Parathyroid adenoma (tissue), 2 donors: ENCODE measurements around the gene XKR3.
"Not testable (repeated sequence)": the region's sequence is repeated elsewhere in the genome, so short reads cannot be mapped to it uniquely, and the experiment has no call there.

ENCODE experiments used
- H2AFZ ChIP-seq: fragments of 300-600 bp; sonication (generic); one replicate; pipeline ENCODE4 v1.7.0; 2017; ENCODE audit warnings: antibody characterized with exemption, mild to moderate bottlenecking
- H3K27ac ChIP-seq: fragments of 300-600 bp; sonication (generic); one replicate; pipeline ENCODE4 v1.7.0; 2017
- H3K27me3 ChIP-seq: fragments of 300-600 bp; sonication (generic); one replicate; pipeline ENCODE4 v1.7.0; 2017; ENCODE audit warnings: low read length; ENCODE audit not compliant: control insufficient read depth, insufficient read depth
- H3K36me3 ChIP-seq: fragments of 300-600 bp; sonication (generic); one replicate; pipeline ENCODE4 v1.7.0; 2017; ENCODE audit warnings: low read length; ENCODE audit not compliant: control insufficient read depth, insufficient read depth
- H3K4me1 ChIP-seq: fragments of 300-600 bp; sonication (generic); one replicate; pipeline ENCODE4 v1.7.0; 2017; ENCODE audit warnings: control low read depth
- H3K4me2 ChIP-seq: fragments of 300-600 bp; sonication (generic); one replicate; pipeline ENCODE4 v1.7.0; 2017; ENCODE audit warnings: low read length
- H3K4me3 ChIP-seq: fragments of 300-600 bp; sonication (generic); one replicate; pipeline ENCODE4 v1.7.0; 2017; ENCODE audit warnings: low read depth, low read length
- H3K79me2 ChIP-seq: fragments of 300-600 bp; sonication (generic); one replicate; pipeline ENCODE4 v1.7.0; 2017; ENCODE audit warnings: control low read depth
- H3K9ac ChIP-seq: fragments of 300-600 bp; sonication (generic); one replicate; pipeline ENCODE4 v1.7.0; 2017; ENCODE audit warnings: mild to moderate bottlenecking
- H3K9me3 ChIP-seq: fragments of 300-600 bp; sonication (generic); one replicate; pipeline ENCODE4 v1.7.0; 2017; ENCODE audit warnings: low read length; ENCODE audit not compliant: control insufficient read depth
- donor health status: primary hyperparathyroidism.

XKR3 gene

GRCh38 chr22:16748160-16748929, 76.9 kb downstream of the XKR3 start:
- H3K9me3 ChIP-seq, H2AFZ ChIP-seq, H3K27ac ChIP-seq, H3K36me3 ChIP-seq, H3K27me3 ChIP-seq, H3K4me3 ChIP-seq, H3K4me2 ChIP-seq, H3K9ac ChIP-seq, H3K79me2 ChIP-seq, H3K4me1 ChIP-seq: not testable (repeated sequence)

GRCh38 chr22:16747266-16748159, 77.7 kb downstream of the XKR3 start:
- H3K79me2 ChIP-seq, H3K27me3 ChIP-seq, H3K27ac ChIP-seq, H3K4me3 ChIP-seq, H2AFZ ChIP-seq, H3K4me1 ChIP-seq, H3K9me3 ChIP-seq, H3K9ac ChIP-seq, H3K36me3 ChIP-seq, H3K4me2 ChIP-seq: not testable (repeated sequence)

- H3K36me3 ChIP-seq, H3K4me2 ChIP-seq, H3K4me1 ChIP-seq, H3K9me3 ChIP-seq, H3K9ac ChIP-seq, H2AFZ ChIP-seq, H3K27ac ChIP-seq, H3K79me2 ChIP-seq, H3K27me3 ChIP-seq, H3K4me3 ChIP-seq: not testable (repeated sequence)
These were observed 90.9 kb downstream of the XKR3 start for GRCh38 chr22:16734271-16734670.
